ENCODE results near the gene EYA4.

EYA4 gene

DNA sequence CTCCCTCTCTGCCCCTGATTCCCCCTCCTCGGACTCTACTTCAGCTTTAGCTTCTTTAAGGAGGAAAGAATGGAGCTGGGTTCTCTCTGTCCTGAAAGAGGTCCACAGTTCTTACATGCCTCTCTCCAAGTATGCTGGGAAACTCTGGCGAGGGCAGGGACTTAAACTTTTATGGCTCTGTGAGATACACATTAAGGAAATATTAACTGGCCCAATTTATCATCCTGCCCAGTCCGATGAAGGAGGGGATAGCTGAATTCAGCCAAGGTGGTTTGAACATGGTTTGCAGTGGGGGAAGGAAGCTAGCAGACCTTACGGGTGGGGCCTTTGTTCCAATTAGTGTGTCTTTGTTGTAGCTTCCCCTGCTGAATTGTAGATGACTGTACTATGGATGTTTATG is 121.7 kb downstream of the EYA4 start:
- H2AFZ ChIP-seq (ENCODE audit: insufficient read depth, low read length, poor library complexity): no peak overlapping the region
- no peaks in the 10 kb centered on the region for H3K27me3 ChIP-seq (ENCODE audit: insufficient read depth, low read length)
- H3K4me3 ChIP-seq (ENCODE audit: low read depth, low read length): no peak overlapping the region
- H3K36me3 ChIP-seq (ENCODE audit: control insufficient read depth in 1 of 2, insufficient read depth in 2 of 2, low read length in 2 of 2): no peaks in the 10 kb centered on the region
- no peaks in the 10 kb centered on the region for H3K79me1 ChIP-seq (ENCODE audit: low read length)
- H2AK5ac ChIP-seq (ENCODE audit: low read length): no peak overlapping the region
- no peaks in the 10 kb centered on the region for H3K9me3 ChIP-seq (ENCODE audit: insufficient read depth, low read depth, low read length)
- no peak overlapping the region for H3K14ac ChIP-seq (ENCODE audit: low read length)
- DNase-seq: no peak
- no peak overlapping the region for H3K18ac ChIP-seq (ENCODE audit: low read length)
- no CpG with 5 or more reads among the region's 4 CpGs for WGBS (ENCODE audit: extremely low coverage, insufficient coverage, insufficient read length)
- H4K8ac ChIP-seq (ENCODE audit: low read depth, low read length): no peak overlapping the region
- no peak overlapping the region for H3K23ac ChIP-seq (ENCODE audit: low read length)
- H4K12ac ChIP-seq (ENCODE audit: low read depth, low read length): no peak overlapping the region
- no peak overlapping the region for H2BK120ac ChIP-seq (ENCODE audit: insufficient read depth, low read length, poor library complexity)
- H3K4ac ChIP-seq (ENCODE audit: low read depth, low read length): no peak overlapping the region
- no peak overlapping the region for H4K91ac ChIP-seq (ENCODE audit: low read depth, low read length)
- H2BK12ac ChIP-seq (ENCODE audit: low read length): no peak overlapping the region
- no peaks in the 10 kb centered on the region for H3K4me1 ChIP-seq (ENCODE audit: control insufficient read depth in 1 of 2, insufficient read depth in 2 of 2, low read length in 2 of 2)
- no peak overlapping the region for H3K9ac ChIP-seq (ENCODE audit: low read length)
- H2BK5ac ChIP-seq (ENCODE audit: low read depth, low read length, poor library complexity): no peak overlapping the region
- no peak overlapping the region for H3K27ac ChIP-seq (ENCODE audit: low read depth, low read length)
- no peaks in the 10 kb centered on the region for H3K79me2 ChIP-seq (ENCODE audit: control insufficient read depth, insufficient read depth, low read length, poor library complexity)
- H3K4me2 ChIP-seq (ENCODE audit: low read length): no peak overlapping the region

DNA sequence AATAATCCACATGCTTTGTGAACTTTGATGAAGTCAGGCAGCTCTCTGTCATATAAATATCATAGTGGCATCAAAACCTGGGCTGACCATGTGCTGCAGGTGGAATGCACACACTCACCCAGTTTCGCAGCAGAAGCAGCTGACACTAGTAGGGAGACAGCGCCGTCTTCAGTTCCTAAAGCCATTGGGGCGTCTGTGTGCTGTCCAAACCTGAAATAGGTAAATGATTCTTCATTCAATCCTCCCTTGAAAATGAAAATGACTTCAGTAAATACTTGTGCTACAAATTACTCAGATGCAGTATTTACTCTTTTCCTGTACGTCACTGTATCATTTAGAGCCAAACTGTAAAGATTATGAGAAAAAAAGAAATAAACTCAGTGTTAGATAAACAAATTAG is 127.5 kb downstream of the EYA4 start:
- H3K9ac ChIP-seq (ENCODE audit: low read length): no peak overlapping the region
- no peak overlapping the region for H2AFZ ChIP-seq (ENCODE audit: insufficient read depth, low read length, poor library complexity)
- H3K4me3 ChIP-seq (ENCODE audit: low read depth, low read length): no peak overlapping the region
- no peak overlapping the region for H4K91ac ChIP-seq (ENCODE audit: low read depth, low read length)
- no peaks in the 10 kb centered on the region for H3K36me3 ChIP-seq (ENCODE audit: control insufficient read depth in 1 of 2, insufficient read depth in 2 of 2, low read length in 2 of 2)
- no peaks in the 10 kb centered on the region for H3K4me1 ChIP-seq (ENCODE audit: control insufficient read depth in 1 of 2, insufficient read depth in 2 of 2, low read length in 2 of 2)
- H3K27ac ChIP-seq (ENCODE audit: low read depth, low read length): no peak overlapping the region
- no peak overlapping the region for H2BK5ac ChIP-seq (ENCODE audit: low read depth, low read length, poor library complexity)
- no peak overlapping the region for H3K4ac ChIP-seq (ENCODE audit: low read depth, low read length)
- H2BK120ac ChIP-seq (ENCODE audit: insufficient read depth, low read length, poor library complexity): no peak overlapping the region
- H3K23ac ChIP-seq (ENCODE audit: low read length): no peak overlapping the region
- no peaks in the 10 kb centered on the region for H3K79me1 ChIP-seq (ENCODE audit: low read length)
- H4K12ac ChIP-seq (ENCODE audit: low read depth, low read length): no peak overlapping the region
- H2AK5ac ChIP-seq (ENCODE audit: low read length): no peak overlapping the region
- H2BK12ac ChIP-seq (ENCODE audit: low read length): no peak overlapping the region
- no peak overlapping the region for H3K14ac ChIP-seq (ENCODE audit: low read length)
- H3K18ac ChIP-seq (ENCODE audit: low read length): no peak overlapping the region
- no peak for DNase-seq
- no peak overlapping the region for H4K8ac ChIP-seq (ENCODE audit: low read depth, low read length)
- H3K4me2 ChIP-seq (ENCODE audit: low read length): no peak overlapping the region
- H3K79me2 ChIP-seq (ENCODE audit: control insufficient read depth, insufficient read depth, low read length, poor library complexity): no peaks in the 10 kb centered on the region
- WGBS (ENCODE audit: extremely low coverage, insufficient coverage, insufficient read length): no CpG with 5 or more reads among the region's 5 CpGs
- H3K27me3 ChIP-seq (ENCODE audit: insufficient read depth, low read length): no peaks in the 10 kb centered on the region
- H3K9me3 ChIP-seq (ENCODE audit: insufficient read depth, low read depth, low read length): no peaks in the 10 kb centered on the region

DNA sequence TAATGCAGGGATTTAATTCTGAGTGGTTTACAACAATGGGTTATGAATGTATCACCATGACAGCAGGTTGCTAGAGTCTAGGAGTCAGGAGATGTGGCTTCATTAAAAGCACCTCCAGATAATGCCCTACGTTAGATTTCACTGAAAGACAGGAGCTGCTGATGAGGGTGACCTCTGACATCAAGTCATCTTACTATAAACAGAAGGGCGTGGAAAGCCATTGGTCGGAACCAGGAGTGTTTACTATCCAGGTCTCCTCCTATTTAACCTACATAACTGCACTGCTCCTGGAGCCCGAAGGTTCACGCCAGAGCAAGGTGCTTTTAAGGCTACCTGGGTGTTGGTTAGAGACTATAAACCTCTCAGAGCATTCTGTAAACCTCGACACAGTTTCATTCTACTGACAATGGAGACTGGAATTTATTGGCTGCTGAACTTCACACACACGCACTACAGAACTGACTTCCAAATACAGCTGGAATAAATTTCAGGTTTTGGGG is 128.7 kb downstream of the EYA4 start:
- H3K18ac ChIP-seq (ENCODE audit: low read length): no peak overlapping the region
- no peaks in the 10 kb centered on the region for H3K9me3 ChIP-seq (ENCODE audit: insufficient read depth, low read depth, low read length)
- H3K23ac ChIP-seq (ENCODE audit: low read length): no peak overlapping the region
- no peak overlapping the region for H2BK5ac ChIP-seq (ENCODE audit: low read depth, low read length, poor library complexity)
- no peak overlapping the region for H2AFZ ChIP-seq (ENCODE audit: insufficient read depth, low read length, poor library complexity)
- no peaks in the 10 kb centered on the region for H3K79me1 ChIP-seq (ENCODE audit: low read length)
- no CpG with 5 or more reads among the region's 7 CpGs for WGBS (ENCODE audit: extremely low coverage, insufficient coverage, insufficient read length)
- no peak overlapping the region for H4K8ac ChIP-seq (ENCODE audit: low read depth, low read length)
- no peak overlapping the region for H3K14ac ChIP-seq (ENCODE audit: low read length)
- H2AK5ac ChIP-seq (ENCODE audit: low read length): no peak overlapping the region
- H2BK12ac ChIP-seq (ENCODE audit: low read length): no peak overlapping the region
- H4K91ac ChIP-seq (ENCODE audit: low read depth, low read length): no peak overlapping the region
- no peaks in the 10 kb centered on the region for H3K4me1 ChIP-seq (ENCODE audit: control insufficient read depth in 1 of 2, insufficient read depth in 2 of 2, low read length in 2 of 2)
- H3K4me2 ChIP-seq (ENCODE audit: low read length): no peak overlapping the region
- no peak for DNase-seq
- H3K4me3 ChIP-seq (ENCODE audit: low read depth, low read length): no peak overlapping the region
- no peak overlapping the region for H3K9ac ChIP-seq (ENCODE audit: low read length)
- no peaks in the 10 kb centered on the region for H3K27me3 ChIP-seq (ENCODE audit: insufficient read depth, low read length)
- H3K79me2 ChIP-seq (ENCODE audit: control insufficient read depth, insufficient read depth, low read length, poor library complexity): no peaks in the 10 kb centered on the region
- H2BK120ac ChIP-seq (ENCODE audit: insufficient read depth, low read length, poor library complexity): no peak overlapping the region
- no peak overlapping the region for H4K12ac ChIP-seq (ENCODE audit: low read depth, low read length)
- H3K36me3 ChIP-seq (ENCODE audit: control insufficient read depth in 1 of 2, insufficient read depth in 2 of 2, low read length in 2 of 2): no peaks in the 10 kb centered on the region
- no peak overlapping the region for H3K4ac ChIP-seq (ENCODE audit: low read depth, low read length)
- H3K27ac ChIP-seq (ENCODE audit: low read depth, low read length): no peak overlapping the region

DNA sequence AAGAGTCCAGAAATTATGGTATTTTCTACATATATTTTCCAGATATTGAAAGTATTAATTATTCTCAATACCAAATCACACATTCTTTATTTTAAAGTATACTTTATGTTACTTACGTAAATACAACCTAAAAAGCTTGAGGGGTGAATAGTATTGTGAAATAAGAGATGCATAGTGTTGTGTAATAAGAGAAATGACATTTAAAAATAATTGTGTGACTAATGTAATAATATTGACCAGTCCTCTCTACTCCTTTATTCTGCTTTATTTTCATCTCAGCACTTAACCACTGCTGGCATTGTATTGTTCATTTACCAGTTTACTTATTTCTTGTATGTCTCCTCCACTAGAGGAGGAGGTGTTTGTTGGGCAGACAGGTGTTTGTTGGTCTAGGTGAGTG is 135.6 kb downstream of the EYA4 start:
- Histone ChIP-seq H3K36me3 (ENCODE audit: control insufficient read depth in 1 of 2, insufficient read depth in 2 of 2, low read length in 2 of 2) (no peaks in the 10 kb centered on the region), H2BK120ac (ENCODE audit: insufficient read depth, low read length, poor library complexity) (no peak overlapping the region), H3K79me2 (ENCODE audit: control insufficient read depth, insufficient read depth, low read length, poor library complexity) (no peaks in the 10 kb centered on the region), H4K91ac (ENCODE audit: low read depth, low read length) (no peak overlapping the region), H2AFZ (ENCODE audit: insufficient read depth, low read length, poor library complexity) (no peak overlapping the region), H3K4me3 (ENCODE audit: low read depth, low read length) (no peak overlapping the region), H3K27ac (ENCODE audit: low read depth, low read length) (no peak overlapping the region), H3K4me2 (ENCODE audit: low read length) (no peak overlapping the region), H3K27me3 (ENCODE audit: insufficient read depth, low read length) (no peaks in the 10 kb centered on the region), H4K12ac (ENCODE audit: low read depth, low read length) (no peak overlapping the region), H3K14ac (ENCODE audit: low read length) (no peak overlapping the region), H3K23ac (ENCODE audit: low read length) (no peak overlapping the region), H3K4me1 (ENCODE audit: control insufficient read depth in 1 of 2, insufficient read depth in 2 of 2, low read length in 2 of 2) (no peaks in the 10 kb centered on the region), H2BK12ac (ENCODE audit: low read length) (no peak overlapping the region), H3K4ac (ENCODE audit: low read depth, low read length) (no peak overlapping the region), H3K9me3 (ENCODE audit: insufficient read depth, low read depth, low read length) (no peaks in the 10 kb centered on the region), H2BK5ac (ENCODE audit: low read depth, low read length, poor library complexity) (no peak overlapping the region), H3K79me1 (ENCODE audit: low read length) (no peaks in the 10 kb centered on the region), H3K18ac (ENCODE audit: low read length) (no peak overlapping the region), H2AK5ac (ENCODE audit: low read length) (no peak overlapping the region), H3K9ac (ENCODE audit: low read length) (no peak overlapping the region), H4K8ac (ENCODE audit: low read depth, low read length) (no peak overlapping the region)
- no CpG with 5 or more reads among the region's 1 CpG for WGBS (ENCODE audit: extremely low coverage, insufficient coverage, insufficient read length)
- no peak for DNase-seq
